Measurements from ENCODE around the gene FDX1. TPM values are rescaled to one million over a fixed set of nuclear protein-coding genes. Genes with fewer than 3 reads are reported as not detected.

FDX1 gene
- total and polyA plus RNA-seq, 2 of the 13 experiments (the other 11 are each of a cell fraction or from before 2014, with no cell fraction given) = 4.5 to 13.1 TPM

DNA sequence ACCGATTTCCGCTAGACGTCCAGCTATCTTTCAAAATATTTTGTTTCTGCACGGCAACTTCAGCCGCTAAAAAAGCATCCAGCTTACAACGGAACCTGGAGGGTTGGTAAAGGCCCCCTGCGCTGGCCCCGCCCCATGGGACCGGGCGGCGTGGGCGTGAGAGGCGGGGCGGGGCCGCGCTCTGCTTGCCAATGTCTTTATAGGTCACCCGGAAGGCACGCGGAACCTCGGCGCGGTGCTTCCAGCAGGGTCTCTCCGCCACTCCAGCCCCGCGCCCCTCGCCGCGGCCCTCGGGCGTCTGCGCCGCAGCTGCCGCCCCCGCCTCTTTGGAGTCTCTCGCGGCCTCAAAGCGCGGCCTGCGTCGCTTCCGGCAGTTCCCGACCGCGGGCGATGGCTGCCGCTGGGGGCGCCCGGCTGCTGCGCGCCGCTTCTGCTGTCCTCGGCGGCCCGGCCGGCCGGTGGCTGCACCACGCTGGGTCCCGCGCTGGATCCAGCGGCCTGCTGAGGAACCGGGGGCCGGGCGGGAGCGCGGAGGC is at the start of gene FDX1 (continued):
- TF ChIP-seq, protein P1, sequence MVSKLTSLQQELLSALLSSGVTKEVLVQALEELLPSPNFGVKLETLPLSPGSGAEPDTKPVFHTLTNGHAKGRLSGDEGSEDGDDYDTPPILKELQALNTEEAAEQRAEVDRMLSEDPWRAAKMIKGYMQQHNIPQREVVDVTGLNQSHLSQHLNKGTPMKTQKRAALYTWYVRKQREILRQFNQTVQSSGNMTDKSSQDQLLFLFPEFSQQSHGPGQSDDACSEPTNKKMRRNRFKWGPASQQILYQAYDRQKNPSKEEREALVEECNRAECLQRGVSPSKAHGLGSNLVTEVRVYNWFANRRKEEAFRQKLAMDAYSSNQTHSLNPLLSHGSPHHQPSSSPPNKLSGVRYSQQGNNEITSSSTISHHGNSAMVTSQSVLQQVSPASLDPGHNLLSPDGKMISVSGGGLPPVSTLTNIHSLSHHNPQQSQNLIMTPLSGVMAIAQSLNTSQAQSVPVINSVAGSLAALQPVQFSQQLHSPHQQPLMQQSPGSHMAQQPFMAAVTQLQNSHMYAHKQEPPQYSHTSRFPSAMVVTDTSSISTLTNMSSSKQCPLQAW (CRISPR knock-in tag; IDR thresholded peaks at IDR 0.05) = no peak
- TF ChIP-seq ZNF776 (CRISPR knock-in tag; IDR thresholded peaks at IDR 0.05) (peak; percentile 76), NCOA5 (CRISPR knock-in tag; IDR thresholded peaks at IDR 0.05) (no peak), ZNF430 (CRISPR knock-in tag; IDR thresholded peaks at IDR 0.05) (peak; percentile 74), SP140L (CRISPR knock-in tag; IDR thresholded peaks at IDR 0.05; ENCODE audit: borderline replicate concordance) (no peak), BRD4 (CRISPR knock-in tag; IDR thresholded peaks at IDR 0.05) (peak; percentile 30; the same call in 1 of the 2 replicates)
- TF ChIP-seq, protein P2, sequence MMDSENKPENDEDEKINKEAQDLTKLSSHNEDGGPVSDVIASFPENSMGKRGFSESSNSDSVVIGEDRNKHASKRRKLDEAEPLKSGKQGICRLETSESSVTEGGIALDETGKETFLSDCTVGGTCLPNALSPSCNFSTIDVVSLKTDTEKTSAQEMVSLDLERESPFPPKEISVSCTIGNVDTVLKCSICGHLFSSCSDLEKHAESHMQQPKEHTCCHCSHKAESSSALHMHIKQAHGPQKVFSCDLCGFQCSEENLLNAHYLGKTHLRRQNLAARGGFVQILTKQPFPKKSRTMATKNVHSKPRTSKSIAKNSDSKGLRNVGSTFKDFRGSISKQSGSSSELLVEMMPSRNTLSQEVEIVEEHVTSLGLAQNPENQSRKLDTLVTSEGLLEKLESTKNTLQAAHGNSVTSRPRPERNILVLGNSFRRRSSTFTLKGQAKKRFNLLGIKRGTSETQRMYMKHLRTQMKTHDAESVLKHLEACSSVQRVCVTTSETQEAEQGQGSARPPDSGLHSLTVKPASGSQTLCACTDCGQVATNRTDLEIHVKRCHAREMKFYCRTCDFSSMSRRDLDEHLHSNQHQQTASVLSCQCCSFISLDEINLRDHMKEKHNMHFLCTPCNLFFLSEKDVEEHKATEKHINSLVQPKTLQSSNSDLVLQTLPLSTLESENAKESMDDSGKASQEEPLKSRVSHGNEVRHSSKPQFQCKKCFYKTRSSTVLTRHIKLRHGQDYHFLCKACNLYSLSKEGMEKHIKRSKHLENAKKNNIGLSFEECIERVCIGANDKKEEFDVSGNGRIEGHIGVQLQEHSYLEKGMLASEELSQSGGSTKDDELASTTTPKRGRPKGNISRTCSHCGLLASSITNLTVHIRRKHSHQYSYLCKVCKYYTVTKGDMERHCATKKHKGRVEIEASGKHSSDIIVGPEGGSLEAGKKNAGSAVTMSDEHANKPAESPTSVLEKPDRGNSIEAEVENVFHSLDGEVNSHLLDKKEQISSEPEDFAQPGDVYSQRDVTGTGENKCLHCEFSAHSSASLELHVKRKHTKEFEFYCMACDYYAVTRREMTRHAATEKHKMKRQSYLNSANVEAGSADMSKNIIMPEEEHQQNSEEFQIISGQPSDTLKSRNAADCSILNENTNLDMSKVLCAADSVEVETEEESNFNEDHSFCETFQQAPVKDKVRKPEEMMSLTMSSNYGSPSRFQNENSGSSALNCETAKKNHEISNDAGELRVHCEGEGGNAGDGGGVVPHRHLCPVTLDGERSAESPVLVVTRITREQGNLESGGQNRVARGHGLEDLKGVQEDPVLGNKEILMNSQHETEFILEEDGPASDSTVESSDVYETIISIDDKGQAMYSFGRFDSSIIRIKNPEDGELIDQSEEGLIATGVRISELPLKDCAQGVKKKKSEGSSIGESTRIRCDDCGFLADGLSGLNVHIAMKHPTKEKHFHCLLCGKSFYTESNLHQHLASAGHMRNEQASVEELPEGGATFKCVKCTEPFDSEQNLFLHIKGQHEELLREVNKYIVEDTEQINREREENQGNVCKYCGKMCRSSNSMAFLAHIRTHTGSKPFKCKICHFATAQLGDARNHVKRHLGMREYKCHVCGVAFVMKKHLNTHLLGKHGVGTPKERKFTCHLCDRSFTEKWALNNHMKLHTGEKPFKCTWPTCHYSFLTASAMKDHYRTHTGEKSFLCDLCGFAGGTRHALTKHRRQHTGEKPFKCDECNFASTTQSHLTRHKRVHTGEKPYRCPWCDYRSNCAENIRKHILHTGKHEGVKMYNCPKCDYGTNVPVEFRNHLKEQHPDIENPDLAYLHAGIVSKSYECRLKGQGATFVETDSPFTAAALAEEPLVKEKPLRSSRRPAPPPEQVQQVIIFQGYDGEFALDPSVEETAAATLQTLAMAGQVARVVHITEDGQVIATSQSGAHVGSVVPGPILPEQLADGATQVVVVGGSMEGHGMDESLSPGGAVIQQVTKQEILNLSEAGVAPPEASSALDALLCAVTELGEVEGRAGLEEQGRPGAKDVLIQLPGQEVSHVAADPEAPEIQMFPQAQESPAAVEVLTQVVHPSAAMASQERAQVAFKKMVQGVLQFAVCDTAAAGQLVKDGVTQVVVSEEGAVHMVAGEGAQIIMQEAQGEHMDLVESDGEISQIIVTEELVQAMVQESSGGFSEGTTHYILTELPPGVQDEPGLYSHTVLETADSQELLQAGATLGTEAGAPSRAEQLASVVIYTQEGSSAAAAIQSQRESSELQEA (CRISPR knock-in tag; IDR thresholded peaks at IDR 0.05; ENCODE audit: not compliant biosample characterization) = no peak
- TF ChIP-seq, protein P3, sequence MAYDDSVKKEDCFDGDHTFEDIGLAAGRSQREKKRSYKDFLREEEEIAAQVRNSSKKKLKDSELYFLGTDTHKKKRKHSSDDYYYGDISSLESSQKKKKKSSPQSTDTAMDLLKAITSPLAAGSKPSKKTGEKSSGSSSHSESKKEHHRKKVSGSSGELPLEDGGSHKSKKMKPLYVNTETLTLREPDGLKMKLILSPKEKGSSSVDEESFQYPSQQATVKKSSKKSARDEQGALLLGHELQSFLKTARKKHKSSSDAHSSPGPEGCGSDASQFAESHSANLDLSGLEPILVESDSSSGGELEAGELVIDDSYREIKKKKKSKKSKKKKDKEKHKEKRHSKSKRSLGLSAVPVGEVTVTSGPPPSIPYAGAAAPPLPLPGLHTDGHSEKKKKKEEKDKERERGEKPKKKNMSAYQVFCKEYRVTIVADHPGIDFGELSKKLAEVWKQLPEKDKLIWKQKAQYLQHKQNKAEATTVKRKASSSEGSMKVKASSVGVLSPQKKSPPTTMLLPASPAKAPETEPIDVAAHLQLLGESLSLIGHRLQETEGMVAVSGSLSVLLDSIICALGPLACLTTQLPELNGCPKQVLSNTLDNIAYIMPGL (CRISPR knock-in tag; IDR thresholded peaks at IDR 0.05; ENCODE audit: borderline replicate concordance in 1 of 2, low read depth in 1 of 2) = peak; percentile 84 to 88
- TF ChIP-seq, protein P4, sequence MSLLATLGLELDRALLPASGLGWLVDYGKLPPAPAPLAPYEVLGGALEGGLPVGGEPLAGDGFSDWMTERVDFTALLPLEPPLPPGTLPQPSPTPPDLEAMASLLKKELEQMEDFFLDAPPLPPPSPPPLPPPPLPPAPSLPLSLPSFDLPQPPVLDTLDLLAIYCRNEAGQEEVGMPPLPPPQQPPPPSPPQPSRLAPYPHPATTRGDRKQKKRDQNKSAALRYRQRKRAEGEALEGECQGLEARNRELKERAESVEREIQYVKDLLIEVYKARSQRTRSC (CRISPR knock-in tag; IDR thresholded peaks at IDR 0.05; ENCODE audit: low read depth) = no peak
- TF ChIP-seq, protein P5, sequence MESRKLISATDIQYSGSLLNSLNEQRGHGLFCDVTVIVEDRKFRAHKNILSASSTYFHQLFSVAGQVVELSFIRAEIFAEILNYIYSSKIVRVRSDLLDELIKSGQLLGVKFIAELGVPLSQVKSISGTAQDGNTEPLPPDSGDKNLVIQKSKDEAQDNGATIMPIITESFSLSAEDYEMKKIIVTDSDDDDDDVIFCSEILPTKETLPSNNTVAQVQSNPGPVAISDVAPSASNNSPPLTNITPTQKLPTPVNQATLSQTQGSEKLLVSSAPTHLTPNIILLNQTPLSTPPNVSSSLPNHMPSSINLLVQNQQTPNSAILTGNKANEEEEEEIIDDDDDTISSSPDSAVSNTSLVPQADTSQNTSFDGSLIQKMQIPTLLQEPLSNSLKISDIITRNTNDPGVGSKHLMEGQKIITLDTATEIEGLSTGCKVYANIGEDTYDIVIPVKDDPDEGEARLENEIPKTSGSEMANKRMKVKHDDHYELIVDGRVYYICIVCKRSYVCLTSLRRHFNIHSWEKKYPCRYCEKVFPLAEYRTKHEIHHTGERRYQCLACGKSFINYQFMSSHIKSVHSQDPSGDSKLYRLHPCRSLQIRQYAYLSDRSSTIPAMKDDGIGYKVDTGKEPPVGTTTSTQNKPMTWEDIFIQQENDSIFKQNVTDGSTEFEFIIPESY (CRISPR knock-in tag; IDR thresholded peaks at IDR 0.05) = no peak
- TF ChIP-seq, protein P6, sequence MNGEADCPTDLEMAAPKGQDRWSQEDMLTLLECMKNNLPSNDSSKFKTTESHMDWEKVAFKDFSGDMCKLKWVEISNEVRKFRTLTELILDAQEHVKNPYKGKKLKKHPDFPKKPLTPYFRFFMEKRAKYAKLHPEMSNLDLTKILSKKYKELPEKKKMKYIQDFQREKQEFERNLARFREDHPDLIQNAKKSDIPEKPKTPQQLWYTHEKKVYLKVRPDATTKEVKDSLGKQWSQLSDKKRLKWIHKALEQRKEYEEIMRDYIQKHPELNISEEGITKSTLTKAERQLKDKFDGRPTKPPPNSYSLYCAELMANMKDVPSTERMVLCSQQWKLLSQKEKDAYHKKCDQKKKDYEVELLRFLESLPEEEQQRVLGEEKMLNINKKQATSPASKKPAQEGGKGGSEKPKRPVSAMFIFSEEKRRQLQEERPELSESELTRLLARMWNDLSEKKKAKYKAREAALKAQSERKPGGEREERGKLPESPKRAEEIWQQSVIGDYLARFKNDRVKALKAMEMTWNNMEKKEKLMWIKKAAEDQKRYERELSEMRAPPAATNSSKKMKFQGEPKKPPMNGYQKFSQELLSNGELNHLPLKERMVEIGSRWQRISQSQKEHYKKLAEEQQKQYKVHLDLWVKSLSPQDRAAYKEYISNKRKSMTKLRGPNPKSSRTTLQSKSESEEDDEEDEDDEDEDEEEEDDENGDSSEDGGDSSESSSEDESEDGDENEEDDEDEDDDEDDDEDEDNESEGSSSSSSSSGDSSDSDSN (CRISPR knock-in tag; IDR thresholded peaks at IDR 0.05) = peak; percentile 90; the same call in 1 of the 2 replicates

Data from HepG2 (cell line).